K562 (cell line): Measurements from ENCODE around the gene SLC2A6.

Source experiments
- CREB3 ChIP-seq: fragments of 450-650 bp; conservative IDR thresholded peaks from 2 replicates; pipeline ENCODE4 v1.6.1; 2016; ENCODE audit warnings: missing genetic modification characterization, low read depth, mild to moderate bottlenecking, missing compliant biosample characterization, moderate library complexity
- MTA3 ChIP-seq: fragments of 450-650 bp; formaldehyde crosslinking; IDR thresholded peaks from 2 replicates; pipeline ENCODE4 v1.6.1; 2017; ENCODE audit warnings: mild to moderate bottlenecking, borderline replicate concordance
- RCOR1 ChIP-seq, 2 experiments: IDR thresholded peaks; 2 replicates each; pipeline ENCODE4 v1.6.1; 2012; ENCODE audit warnings: low read depth in 2 of 2, low read length in 2 of 2, borderline replicate concordance in 1 of 2, improper control_type of control experiment in 1 of 2

- TF ChIP-seq CREB3 (tag) (no peak), MTA3 (no peak), RCOR1 (IDR thresholded peaks at IDR 0.05; ENCODE audit: borderline replicate concordance in 1 of 2, low read depth in 2 of 2, low read length in 2 of 2) (no peak)
Observed at GRCh38 chr9:133472277-133472645, 6.6 kb downstream of the SLC2A6 start.
